Peyer's patch (tissue), 4 donors: Measurements from ENCODE around the gene IFFO2.

Source experiments
- POLR2A ChIP-seq, 2 donors: fragments of 450-650 bp; IDR thresholded peaks; one replicate each; pipeline ENCODE4 v1.5.1; 2017; ENCODE audit warnings: antibody characterized with exemption in 2 of 2, mild to moderate bottlenecking in 2 of 2, moderate library complexity in 2 of 2
- TF ChIP-seq, protein P1 (sequence below), 6 experiments: fragments of 450-650 bp in 4 of 6; fragments of 200-600 bp in 2 of 6; sonication (generic) in 1 of 6; IDR thresholded peaks; one replicate each; pipeline ENCODE4 v1.5.1; 2017 to 2019; ENCODE audit warnings: antibody characterized with exemption in 6 of 6, mild to moderate bottlenecking in 3 of 6, moderate library complexity in 1 of 6

DNA sequence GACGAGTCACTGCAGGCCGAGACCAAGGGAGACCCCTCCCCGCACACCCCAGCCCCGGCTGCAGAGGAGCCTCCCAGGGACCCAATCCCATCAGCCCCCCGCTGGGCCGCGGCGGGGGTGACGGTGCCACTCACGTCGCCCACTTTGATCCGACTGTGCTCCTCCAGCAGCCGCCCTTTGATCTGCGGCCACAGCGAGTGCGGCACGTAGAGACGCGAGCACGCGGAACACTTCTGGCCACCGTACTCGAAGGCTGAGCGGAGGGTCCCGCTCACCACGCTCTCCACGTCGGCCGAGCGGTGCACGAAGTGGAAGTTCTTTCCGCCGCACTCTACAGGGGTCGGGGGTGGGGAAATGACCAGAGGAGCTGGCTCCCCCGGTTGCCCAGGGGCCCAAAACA lies 79.2 kb downstream of the IFFO2 start:
- TF ChIP-seq, protein P1, sequence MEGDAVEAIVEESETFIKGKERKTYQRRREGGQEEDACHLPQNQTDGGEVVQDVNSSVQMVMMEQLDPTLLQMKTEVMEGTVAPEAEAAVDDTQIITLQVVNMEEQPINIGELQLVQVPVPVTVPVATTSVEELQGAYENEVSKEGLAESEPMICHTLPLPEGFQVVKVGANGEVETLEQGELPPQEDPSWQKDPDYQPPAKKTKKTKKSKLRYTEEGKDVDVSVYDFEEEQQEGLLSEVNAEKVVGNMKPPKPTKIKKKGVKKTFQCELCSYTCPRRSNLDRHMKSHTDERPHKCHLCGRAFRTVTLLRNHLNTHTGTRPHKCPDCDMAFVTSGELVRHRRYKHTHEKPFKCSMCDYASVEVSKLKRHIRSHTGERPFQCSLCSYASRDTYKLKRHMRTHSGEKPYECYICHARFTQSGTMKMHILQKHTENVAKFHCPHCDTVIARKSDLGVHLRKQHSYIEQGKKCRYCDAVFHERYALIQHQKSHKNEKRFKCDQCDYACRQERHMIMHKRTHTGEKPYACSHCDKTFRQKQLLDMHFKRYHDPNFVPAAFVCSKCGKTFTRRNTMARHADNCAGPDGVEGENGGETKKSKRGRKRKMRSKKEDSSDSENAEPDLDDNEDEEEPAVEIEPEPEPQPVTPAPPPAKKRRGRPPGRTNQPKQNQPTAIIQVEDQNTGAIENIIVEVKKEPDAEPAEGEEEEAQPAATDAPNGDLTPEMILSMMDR (IDR thresholded peaks at IDR 0.05), result no peak
- no peak for TF ChIP-seq POLR2A (IDR thresholded peaks at IDR 0.05)
